B cell (primary cell): ENCODE measurements around the gene TRPV4. TPM values are rescaled to one million over a fixed set of nuclear protein-coding genes. Genes with fewer than 3 reads are reported as not detected.

Experiments used
- ATAC-seq: fragments of 200-7000 bp; cut with Tn5 transposase; one replicate; pipeline ENCODE4 v1.10.0; 2021; ENCODE audit warnings: low read depth, mild to moderate bottlenecking, moderate number of reproducible peaks, moderate library complexity
- CTCF ChIA-PET: fragments of 350-600 bp; sonication (Branson Sonifier 250); formaldehyde crosslinking; loops from one replicate; lab custom pipeline; 2021; ENCODE audit warnings: antibody characterized with exemption, inconsistent platforms; lab: Charles Lee
- POLR2A ChIA-PET: fragments of 350-600 bp; sonication (Branson Sonifier 250); formaldehyde crosslinking; loops from one replicate; lab custom pipeline; 2021; ENCODE audit warnings: antibody characterized with exemption; lab: Charles Lee
- DNase-seq: peaks from one replicate; pipeline ENCODE4 v3.0.0; 2013
- H2AFZ ChIP-seq: 2 replicates; pipeline ENCODE4 v1.6.1; 2012; ENCODE audit warnings: mild to moderate bottlenecking, low read depth, low read length; ENCODE audit not compliant: insufficient read depth, poor library complexity, severe bottlenecking
- H3K27ac ChIP-seq, 2 donors: 1 replicate in 1 of 2; 2 replicates in 1 of 2; pipeline ENCODE4 v1.5.1; 2012 to 2013; ENCODE audit warnings: low read length in 2 of 2, mild to moderate bottlenecking in 2 of 2, moderate library complexity in 1 of 2
- H3K27me3 ChIP-seq, 4 experiments: fragments of 200-600 bp in 1 of 4; sonication (generic) in 1 of 4; replicated peaks in 1 of 4; 1 replicate in 2 of 4; 2 replicates in 2 of 4; pipeline versions ENCODE4 v1.6.1 to v1.7.0; 2013 to 2016; ENCODE audit warnings: low read length in 3 of 4, mild to moderate bottlenecking in 2 of 4, mixed read lengths in 1 of 4, moderate library complexity in 1 of 4; ENCODE audit not compliant: insufficient read depth in 4 of 4, control insufficient read depth in 3 of 4; ENCODE audit errors: control extremely low read depth in 1 of 4
- H3K36me3 ChIP-seq, 2 experiments: replicated peaks in 1 of 2; 1 replicate in 1 of 2; 2 replicates in 1 of 2; pipeline versions ENCODE4 v1.6.1 to v1.7.1; 2013; ENCODE audit warnings: low read length in 1 of 2; ENCODE audit not compliant: insufficient read depth in 2 of 2, control insufficient read depth in 1 of 2; ENCODE audit errors: control extremely low read depth in 1 of 2, extremely low read depth in 1 of 2
- H3K4me1 ChIP-seq, 2 donors: fragments of 200-600 bp in 1 of 2; sonication (generic) in 1 of 2; 1 replicate in 1 of 2; 2 replicates in 1 of 2; pipeline versions ENCODE4 v1.5.1 to v1.6.1; 2013 to 2017; ENCODE audit warnings: low read length in 2 of 2; ENCODE audit not compliant: control insufficient read depth in 2 of 2, insufficient read depth in 2 of 2
- H3K4me2 ChIP-seq: replicated peaks from 2 replicates; pipeline ENCODE3; 2012; ENCODE audit warnings: mild to moderate bottlenecking, low read depth, low read length; ENCODE audit not compliant: poor library complexity, severe bottlenecking
- H3K4me3 ChIP-seq, 5 experiments: fragments of 200-600 bp in 1 of 5; sonication (generic) in 1 of 5; 1 replicate in 3 of 5; 2 replicates in 2 of 5; pipeline versions ENCODE4 v1.5.1 to v1.7.0; 2011 to 2016; ENCODE audit warnings: low read length in 4 of 5, mild to moderate bottlenecking in 4 of 5, low read depth in 2 of 5, control low read depth in 1 of 5, moderate library complexity in 1 of 5; ENCODE audit not compliant: insufficient read depth in 1 of 5; ENCODE audit errors: control extremely low read depth in 1 of 5, extremely low read depth in 1 of 5
- H3K79me2 ChIP-seq: fragments of 200-600 bp; sonication (generic); one replicate; pipeline ENCODE4 v1.6.0; 2016; ENCODE audit warnings: low read length; ENCODE audit not compliant: control insufficient read depth, insufficient read depth
- H3K9ac ChIP-seq: fragments of 200-600 bp; sonication (generic); 2 replicates; pipeline ENCODE4 v1.6.1; 2017; ENCODE audit warnings: mild to moderate bottlenecking, low read length, moderate library complexity
- H3K9me3 ChIP-seq, 3 donors: one replicate each; pipeline versions ENCODE4 v1.6.1 to v1.7.1; 2013; ENCODE audit warnings: low read length in 2 of 3; ENCODE audit not compliant: control insufficient read depth in 2 of 3, insufficient read depth in 1 of 3; ENCODE audit errors: control extremely low read depth in 1 of 3
- H4K20me1 ChIP-seq: 2 replicates; pipeline ENCODE4 v1.6.0; 2012; ENCODE audit warnings: mild to moderate bottlenecking, low read length; ENCODE audit not compliant: insufficient read depth, control insufficient read depth, poor library complexity, severe bottlenecking
- H3K27ac Mint-ChIP-seq: one replicate; pipeline ENCODE4 v1.8.0; 2021; ENCODE audit warnings: mixed read lengths
- H3K27me3 Mint-ChIP-seq: one replicate; pipeline ENCODE4 v1.8.0; 2021; ENCODE audit warnings: mixed read lengths
- H3K4me1 Mint-ChIP-seq: one replicate; pipeline ENCODE4 v1.8.0; 2021; ENCODE audit warnings: mixed read lengths
- H3K4me3 Mint-ChIP-seq: one replicate; pipeline ENCODE4 v1.8.0; 2021; ENCODE audit warnings: mixed read lengths
- H3K9me3 Mint-ChIP-seq: one replicate; pipeline ENCODE4 v1.8.0; 2022; ENCODE audit warnings: mixed read lengths; ENCODE audit not compliant: insufficient read depth
- CTCF ChIP-seq: fragments of 200-600 bp; IDR thresholded peaks from one replicate; pipeline ENCODE4 v1.8.0; 2022; ENCODE audit warnings: antibody characterized with exemption, mild to moderate bottlenecking
- EZH2 ChIP-seq: IDR thresholded peaks from 2 replicates; pipeline ENCODE4 v1.6.1; 2012; ENCODE audit warnings: borderline replicate concordance, low read depth, mild to moderate bottlenecking, moderate library complexity, low read length; ENCODE audit not compliant: insufficient read depth, poor library complexity, severe bottlenecking
- WGBS: methylation state at CpG from one replicate; pipeline ENCODE4 v1.1.5; 2013; ENCODE audit warnings: missing lambda C conversion rate; ENCODE audit not compliant: insufficient coverage; 5-methylcytosine and 5-hydroxymethylcytosine counted together
- intact Hi-C: fragments of 100-400 bp; cut with micrococcal nuclease; formaldehyde crosslinking; loops from one replicate; pipeline ENCODE4 v1.10.0; 2022
- polyA plus RNA-seq: library from polyadenylated mRNA; depleted of rRNA; stranded (reverse); fragments of >200 nt; gene quantifications from 2 replicates; pipeline ENCODE4 v1.2.3, GENCODE V29; 2012
- total RNA-seq, 2 donors: library from RNA; stranded (reverse); fragments of 120-200 nt in 1 of 2; gene quantifications; 1 replicate in 1 of 2; 2 replicates in 1 of 2; pipeline versions ENCODE4 v1.2.3 to v1.2.4, GENCODE V29; 2013 to 2022

The TRPV4 gene
- total and polyA plus RNA-seq, 2 donors (not counting 1 experiment from before 2014, with no cell fraction given): not detected

DNA sequence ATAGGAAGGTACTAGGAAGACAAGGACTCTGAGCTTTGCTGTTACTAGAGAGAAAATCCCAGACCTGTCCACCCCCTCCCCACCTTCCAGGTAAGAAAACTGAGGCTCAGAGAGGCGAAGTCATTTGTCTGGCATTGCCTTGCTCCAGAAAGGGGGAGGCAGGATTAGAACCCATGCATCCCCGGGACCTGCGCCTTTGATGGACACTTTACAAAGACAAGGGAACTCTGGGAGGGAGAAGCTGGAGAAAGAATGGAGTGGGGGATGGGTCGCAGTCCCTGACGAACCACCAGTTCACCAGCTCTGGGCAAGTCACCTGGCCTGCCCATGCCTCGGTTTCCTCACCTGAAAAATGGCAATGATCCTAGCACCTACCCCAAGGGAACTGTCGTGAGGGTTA lies 10.8 kb downstream of the TRPV4 start:
- H3K4me1 ChIP-seq: no peaks in the 10 kb centered on the region
- Mint-ChIP-seq H3K4me1 (no peaks in the 10 kb centered on the region), H3K27ac (no peak overlapping the region), H3K4me3 (no peak overlapping the region), H3K27me3 (peaks cover 34% of the 10 kb centered on the region), H3K9me3 (no peaks in the 10 kb centered on the region)
- no peak overlapping the region for H3K27ac ChIP-seq
- no peak overlapping the region for H3K4me3 ChIP-seq
- no peaks in the 10 kb centered on the region for H3K9me3 ChIP-seq
- intact Hi-C loops: no loop called here
- H3K9ac ChIP-seq: no peak overlapping the region
- POLR2A ChIA-PET: no interaction called here
- H3K79me2 ChIP-seq: no peaks in the 10 kb centered on the region
- H3K27me3 ChIP-seq: peaks cover 0 to 8% (median 0%) of the 10 kb centered on the region in 4 experiments
- no peak overlapping the region for H3K4me2 ChIP-seq
- H2AFZ ChIP-seq: no peak overlapping the region
- no peaks in the 10 kb centered on the region for H3K36me3 ChIP-seq
- ATAC-seq: no peak
- no peak for DNase-seq
- no peaks in the 10 kb centered on the region for H4K20me1 ChIP-seq
- no peak for TF ChIP-seq CTCF
- no peak for TF ChIP-seq EZH2
- CTCF ChIA-PET: no interaction called here
- WGBS: 91% methylated on average over 7 of the region's 7 CpGs

GRCh38 chr12:109821968-109822367 lies 11.2 kb downstream of the TRPV4 start:
- peaks cover 0 to 8% (median 0%) of the 10 kb centered on the region in 4 experiments for H3K27me3 ChIP-seq
- Mint-ChIP-seq H3K27ac (no peak overlapping the region), H3K4me3 (no peak overlapping the region), H3K9me3 (no peaks in the 10 kb centered on the region), H3K27me3 (peaks cover 33% of the 10 kb centered on the region), H3K4me1 (no peaks in the 10 kb centered on the region)
- H3K9ac ChIP-seq: no peak overlapping the region
- CTCF ChIA-PET: no interaction called here
- intact Hi-C loops: no loop called here
- DNase-seq: no peak
- no peak overlapping the region for H2AFZ ChIP-seq
- no peak overlapping the region for H3K27ac ChIP-seq
- H3K79me2 ChIP-seq: no peaks in the 10 kb centered on the region
- no peak overlapping the region for H3K4me2 ChIP-seq
- no peaks in the 10 kb centered on the region for H3K4me1 ChIP-seq
- TF ChIP-seq CTCF (no peak), EZH2 (no peak)
- no peaks in the 10 kb centered on the region for H4K20me1 ChIP-seq
- no peaks in the 10 kb centered on the region for H3K36me3 ChIP-seq
- no peak overlapping the region for H3K4me3 ChIP-seq
- POLR2A ChIA-PET: no interaction called here
- ATAC-seq: no peak
- H3K9me3 ChIP-seq: no peaks in the 10 kb centered on the region
